ENCODE results near the gene C10orf90.

DNA sequence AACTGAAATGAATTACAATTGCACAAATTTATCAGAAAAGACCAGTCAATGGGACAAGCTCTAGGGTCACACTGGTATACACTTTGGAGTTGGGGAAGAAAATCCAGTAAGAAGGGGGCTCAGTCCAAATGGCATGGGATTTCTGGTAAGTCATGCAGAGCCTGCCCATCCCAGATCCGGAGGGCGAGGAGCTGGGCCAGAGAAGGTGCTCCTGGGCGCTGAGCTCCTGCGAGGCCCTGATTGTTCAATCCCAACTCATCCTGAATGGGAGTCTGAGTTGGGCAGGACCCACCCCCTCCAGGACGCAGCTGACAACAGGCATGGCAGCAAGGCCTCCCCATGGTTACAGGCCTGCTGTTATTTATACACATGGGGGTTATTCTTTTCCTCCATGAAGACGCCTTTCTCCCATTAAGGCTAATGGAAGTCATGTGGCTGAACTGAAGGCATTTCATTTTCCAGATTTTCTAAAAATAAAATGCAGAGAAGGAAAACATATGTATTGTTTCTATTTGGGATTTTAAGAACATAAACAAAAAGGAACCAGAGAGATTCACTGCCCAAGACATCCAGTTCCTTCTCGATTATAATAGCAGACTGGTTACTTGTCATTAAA, 191.1 kb downstream of the C10orf90 start:
- TF ChIP-seq, protein P1, sequence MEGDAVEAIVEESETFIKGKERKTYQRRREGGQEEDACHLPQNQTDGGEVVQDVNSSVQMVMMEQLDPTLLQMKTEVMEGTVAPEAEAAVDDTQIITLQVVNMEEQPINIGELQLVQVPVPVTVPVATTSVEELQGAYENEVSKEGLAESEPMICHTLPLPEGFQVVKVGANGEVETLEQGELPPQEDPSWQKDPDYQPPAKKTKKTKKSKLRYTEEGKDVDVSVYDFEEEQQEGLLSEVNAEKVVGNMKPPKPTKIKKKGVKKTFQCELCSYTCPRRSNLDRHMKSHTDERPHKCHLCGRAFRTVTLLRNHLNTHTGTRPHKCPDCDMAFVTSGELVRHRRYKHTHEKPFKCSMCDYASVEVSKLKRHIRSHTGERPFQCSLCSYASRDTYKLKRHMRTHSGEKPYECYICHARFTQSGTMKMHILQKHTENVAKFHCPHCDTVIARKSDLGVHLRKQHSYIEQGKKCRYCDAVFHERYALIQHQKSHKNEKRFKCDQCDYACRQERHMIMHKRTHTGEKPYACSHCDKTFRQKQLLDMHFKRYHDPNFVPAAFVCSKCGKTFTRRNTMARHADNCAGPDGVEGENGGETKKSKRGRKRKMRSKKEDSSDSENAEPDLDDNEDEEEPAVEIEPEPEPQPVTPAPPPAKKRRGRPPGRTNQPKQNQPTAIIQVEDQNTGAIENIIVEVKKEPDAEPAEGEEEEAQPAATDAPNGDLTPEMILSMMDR (IDR thresholded peaks at IDR 0.05) = no peak
- no peak for TF ChIP-seq POLR2AphosphoS5 (IDR thresholded peaks at IDR 0.05)
